Right hindlimb (tissue), 1 donor: ENCODE results near the gene ZACN.

Experiments used
- DNase-seq: peaks from one replicate; pipeline ENCODE4 v3.0.0-alpha.2; 2018

ZACN gene

DNA sequence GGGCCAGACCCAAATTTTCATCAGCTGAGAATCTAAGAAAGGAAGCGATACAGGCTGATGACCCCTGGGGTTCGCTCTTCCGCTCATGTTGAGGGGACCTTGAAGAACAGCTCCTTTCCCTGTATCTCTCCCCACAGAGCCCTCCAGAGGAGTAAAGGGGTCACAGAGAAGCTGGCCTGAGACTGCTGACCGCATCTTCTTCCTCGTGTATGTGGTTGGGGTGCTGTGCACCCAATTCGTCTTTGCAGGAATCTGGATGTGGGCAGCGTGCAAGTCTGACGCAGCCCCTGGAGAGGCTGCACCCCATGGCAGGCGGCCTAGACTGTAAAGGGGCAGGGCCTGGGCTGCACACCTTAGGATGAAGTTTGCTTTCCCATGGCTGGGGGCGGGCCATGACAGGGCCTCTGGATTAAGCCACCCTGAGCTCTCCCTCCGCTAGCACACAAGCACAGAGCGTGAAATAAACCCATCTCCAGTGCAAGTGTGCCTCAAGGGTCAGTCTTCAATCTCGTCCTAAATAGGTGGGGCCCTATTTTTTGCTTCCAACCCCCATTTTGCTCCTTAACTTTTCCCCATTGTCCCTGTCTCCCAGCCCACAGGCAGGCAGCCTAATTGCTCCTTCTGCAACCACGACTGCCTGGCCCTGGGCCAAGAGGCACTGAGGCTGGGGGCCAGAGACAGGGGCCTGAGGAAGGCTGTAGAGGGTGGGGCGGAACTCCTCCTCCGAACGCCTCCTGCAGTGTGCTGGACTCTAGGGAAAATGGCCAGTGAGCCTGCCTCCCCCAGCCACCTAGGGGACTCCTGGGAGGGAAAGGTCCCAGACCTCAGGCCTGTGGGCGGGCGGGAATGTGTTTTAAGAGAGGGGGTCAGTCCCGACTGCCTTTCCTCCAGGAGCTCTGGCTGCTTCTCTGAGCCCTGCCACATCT lies 3.6 kb downstream of the ZACN start:
- DNase-seq = peak; percentile 54

DNA sequence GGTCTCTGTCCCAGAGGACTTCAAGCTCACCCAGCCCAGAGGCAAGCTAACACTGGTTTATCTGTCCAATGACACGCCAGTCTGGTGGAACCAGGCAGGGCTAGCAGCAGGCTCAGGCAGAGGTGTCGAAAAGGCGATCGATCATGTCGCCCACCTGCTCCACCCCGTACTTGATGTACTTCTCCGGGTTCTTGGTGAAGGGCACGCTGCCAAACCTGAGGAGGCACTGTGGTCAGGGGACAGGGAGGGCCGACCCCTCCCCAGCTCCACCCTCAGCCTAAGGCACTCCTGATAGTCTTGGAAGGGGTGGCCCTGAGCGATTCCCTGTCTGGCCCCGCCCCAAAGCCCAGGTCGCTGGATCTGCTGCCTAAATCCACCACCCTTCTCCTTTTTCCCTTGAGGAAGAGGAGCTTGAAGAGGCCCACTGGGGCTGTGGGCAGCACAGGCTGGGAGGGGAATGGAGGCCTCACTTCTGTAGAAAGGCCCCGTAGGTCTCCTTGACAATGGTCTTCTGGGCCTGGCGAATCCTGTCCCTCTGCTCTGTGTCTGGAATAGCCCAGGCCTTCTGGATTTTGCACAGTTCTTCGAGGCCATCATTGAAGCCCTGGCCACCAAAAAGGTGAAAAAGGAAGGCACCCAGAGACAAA lies 4.7 kb downstream of the ZACN start:
- no peak for DNase-seq

DNA sequence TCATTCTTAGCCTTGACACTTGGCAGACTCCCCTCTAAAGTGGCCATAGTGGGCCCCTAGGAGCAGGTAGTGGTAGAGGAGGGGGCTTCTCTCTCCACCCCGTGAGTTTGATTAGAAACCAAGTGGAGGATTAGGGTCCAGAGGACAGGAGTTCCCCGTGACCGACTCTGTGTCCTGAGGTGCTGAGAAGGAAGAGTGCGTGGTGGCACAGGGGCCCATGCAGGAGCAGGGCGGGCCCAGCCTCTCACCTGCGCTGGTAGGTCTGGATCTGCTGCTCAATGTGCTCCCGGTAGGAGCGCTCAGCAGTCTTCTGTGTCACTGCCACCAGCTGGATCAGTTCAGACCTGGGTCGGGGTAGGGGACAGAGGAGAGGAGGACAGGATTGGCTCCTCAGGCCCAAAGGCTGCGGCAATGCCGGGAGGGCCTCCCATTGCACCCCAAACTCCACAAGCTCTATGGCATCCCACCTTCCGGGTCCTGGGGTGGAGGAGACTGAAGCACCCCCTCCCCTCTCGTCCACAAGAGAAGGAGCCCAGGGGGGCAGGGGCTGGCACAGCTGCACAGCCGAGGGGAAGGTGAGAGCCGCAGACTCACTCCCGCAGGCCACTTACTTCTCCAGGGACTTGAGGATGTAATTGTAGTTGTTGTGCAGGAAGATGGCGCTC lies 6.2 kb downstream of the ZACN start:
- DNase-seq = no peak

DNA sequence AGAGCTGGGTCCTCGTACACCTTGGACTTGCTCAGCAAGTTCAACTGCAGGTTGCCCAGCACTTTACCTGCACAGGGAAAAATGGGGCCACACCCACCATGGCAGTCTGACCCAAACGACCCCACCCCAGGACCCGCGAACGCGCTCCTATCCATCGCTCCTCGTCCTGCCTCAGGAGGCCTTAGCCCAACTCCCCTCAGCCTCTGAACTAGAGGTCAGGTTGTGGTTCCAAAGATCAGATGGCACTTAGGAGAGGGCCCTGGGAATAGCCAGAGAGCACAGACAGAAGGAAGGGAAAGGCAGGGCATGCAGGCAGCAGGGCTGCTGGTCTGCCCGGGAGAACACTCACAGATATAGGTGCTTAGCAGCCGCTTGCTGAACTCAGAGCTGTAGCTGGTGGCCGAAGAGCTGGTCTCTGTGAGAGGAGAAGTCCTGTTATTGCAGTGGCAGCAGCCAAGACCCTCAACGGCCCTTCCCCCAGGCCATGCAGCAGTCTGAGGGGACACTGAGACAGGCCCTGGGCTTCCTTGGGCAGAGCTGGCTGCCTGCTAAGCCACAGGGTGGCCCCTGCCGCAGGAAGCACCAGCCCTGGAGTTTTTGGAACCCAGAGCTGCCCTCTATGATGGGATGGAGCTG lies 6.9 kb downstream of the ZACN start:
- DNase-seq = no peak

DNA sequence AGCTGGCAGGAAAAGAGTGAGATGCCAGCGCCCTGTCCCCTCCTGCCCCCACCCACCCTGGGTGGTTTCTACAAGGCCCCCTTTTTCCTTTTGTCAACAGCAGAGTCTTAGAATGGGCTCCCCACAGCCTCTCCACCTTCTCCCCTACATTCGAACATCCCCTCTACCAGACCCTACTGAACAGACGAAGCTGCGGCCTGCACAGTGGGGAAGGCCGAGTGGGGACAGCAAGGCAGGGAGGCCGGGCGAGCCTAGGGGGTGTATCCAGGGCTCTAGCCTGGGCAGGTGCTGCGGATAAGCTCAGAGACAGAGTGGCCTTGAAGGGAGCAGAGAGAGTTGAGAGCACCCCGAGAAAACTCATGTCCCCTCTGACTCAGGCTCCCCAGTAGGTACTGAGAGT lies 7.4 kb downstream of the ZACN start:
- DNase-seq = no peak

DNA sequence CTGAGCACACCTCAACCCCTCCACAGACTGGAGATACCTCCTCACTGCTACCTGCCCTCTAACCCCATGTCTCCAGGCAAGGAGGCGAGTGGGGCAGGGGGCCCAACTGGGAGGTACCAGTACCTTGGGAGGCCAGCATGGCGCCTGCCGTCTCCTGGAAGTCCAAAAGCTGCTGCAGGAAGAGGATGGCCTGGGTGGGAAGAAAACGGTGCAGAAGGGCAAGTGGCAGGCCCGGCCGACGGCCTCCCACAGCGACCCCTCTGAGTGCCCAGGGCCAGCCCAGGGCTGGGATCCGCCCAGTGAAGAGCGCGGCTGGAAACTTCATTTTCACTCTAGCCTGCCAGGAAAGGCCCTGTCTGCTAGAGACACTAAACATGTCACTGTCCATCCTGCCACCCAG lies 8.5 kb downstream of the ZACN start:
- peak; percentile 10 for DNase-seq

DNA sequence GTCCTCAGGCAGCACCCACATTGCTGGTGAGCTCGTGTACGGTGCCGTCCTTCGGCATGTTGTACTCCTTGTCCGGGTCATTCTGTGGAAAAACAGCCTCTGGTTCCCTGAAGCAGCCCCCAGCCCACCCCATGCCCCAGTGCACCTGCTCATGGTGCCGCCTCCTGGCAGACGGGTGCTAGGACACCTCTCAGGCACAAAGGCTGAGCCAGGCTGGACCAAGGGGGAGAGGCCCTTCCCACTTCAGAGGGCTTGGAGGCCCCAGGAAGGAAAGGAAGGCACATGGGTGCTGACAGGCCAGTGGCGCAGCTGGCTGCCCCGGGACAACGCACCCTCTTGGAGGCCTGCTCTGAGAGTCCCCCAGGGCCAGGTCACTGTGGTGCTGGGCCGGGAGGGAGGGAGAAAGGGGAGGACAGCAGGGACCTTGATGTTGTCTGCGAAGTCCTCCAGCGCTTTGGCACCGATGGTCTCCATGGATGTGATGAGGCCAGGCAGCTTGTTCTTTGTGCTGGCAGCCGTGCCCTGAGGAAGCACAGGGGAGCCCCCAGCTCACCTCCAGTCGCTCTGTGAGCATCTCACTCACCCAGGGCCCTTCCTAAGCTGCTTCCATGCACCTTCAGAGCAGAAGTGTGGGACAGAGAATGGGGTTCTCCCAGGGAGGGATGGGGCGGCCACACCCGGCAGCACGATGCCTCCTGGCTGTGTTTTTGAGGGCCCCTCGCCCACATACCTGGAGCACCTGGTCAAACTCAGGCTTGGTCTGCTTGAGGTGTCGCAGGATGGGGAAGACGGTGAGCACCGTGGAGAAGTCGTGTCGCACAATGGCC lies 9.3 kb downstream of the ZACN start:
- no peak for DNase-seq

DNA sequence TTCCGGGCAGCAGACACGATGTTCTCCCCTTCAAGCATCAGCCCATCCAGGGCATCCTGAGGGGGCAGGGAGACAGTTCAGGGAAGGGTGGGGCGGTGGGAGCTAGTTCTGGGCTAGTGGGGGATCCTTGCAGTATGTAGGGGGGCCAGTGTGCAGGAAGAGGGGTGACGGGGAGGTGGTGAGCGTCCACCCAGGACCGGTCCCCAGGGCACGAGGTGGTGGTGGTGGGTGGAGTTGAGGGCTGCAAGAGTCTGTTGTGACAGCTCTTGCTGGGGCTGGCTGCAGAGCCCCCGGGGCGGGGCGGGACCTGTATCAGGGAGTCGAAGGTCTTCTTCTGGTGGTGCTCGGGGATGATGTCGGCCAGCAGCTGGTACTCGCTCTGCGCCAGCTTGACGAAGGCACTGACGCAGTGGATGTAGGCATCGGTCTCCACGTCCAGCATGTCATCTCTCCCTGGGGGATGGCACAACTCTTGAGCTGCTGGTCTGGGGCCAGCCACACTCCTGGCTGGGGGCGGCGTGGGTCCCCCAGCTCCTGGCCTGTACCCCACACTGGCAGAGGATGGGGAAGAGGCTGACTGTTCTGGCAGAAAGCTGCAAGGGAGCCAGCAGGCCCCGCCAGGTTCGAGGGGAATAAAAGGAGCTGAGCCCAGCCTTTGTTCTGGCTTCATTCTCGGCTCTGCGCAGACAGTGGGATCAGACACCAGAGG lies 10.0 kb downstream of the ZACN start:
- DNase-seq = no peak

DNA sequence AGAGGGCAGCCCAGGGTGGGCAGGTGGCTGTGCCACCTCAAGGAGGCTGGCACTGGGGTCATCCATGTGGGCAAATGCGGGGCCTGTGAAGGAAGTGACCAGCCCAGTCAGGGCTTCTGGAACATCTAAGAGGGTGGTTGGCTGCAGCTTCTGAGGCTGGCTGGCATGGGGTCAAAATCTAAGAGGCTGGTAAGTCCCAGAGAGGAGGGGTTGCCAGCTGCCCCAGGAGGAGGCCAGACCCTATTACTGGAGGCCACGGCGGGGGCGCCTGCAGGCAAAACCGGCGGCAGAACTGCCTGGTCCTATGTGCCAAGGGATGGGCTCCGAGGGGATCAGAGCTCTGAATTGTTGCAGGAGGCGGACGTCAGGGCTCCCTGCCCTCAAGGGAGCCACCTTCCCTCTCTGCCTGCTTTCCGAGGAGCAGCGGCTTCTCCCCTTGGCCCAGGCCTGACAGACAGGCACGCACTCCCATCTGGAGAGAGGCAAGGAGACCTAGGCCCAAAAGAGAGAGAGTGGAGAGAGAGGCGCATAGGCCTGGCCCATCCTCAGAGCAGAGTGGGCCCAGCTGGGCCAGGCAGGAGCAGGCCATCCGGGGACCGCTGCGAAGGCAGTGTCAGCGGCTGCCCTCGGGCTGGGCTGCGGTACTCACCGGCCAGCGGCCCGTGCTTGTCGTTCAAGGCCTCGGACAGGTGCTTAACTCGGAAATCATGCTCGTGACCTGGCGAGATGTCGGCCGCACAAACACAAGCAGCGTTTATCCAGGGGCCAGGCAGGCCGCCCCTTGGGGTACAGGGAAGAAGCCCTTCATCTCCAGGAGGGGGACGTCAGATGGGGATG lies 10.9 kb downstream of the ZACN start:
- DNase-seq = no peak

DNA sequence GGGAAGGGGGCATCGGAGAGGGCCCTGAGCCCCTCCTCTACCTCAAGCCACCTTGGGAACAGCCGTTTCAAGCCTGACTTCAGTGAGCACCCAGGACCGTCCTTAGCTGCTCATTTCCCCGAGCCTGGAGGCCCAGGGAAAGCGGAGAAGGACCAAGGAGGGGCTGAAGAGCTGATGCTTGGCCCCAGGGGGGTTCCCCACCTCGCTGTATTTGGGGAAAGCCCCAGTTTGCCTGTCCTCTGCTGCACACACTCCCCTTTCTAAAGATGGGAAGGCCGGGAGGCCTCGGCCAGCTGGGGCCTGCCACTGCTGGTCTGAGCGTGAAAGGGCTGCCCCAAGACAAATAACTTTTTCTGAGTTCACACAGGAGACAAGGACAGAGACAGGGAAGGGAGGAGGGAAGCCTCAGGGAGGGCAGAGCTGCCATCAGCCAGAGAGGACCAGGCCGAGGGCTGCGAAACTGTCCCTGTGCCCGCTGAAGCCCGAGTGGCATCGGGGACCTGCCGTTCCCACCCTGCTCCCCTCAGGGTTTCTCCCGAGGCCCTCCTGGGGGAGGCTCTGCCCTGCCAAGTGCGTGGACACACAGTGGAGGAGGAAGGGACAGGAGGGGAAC lies 11.6 kb downstream of the ZACN start:
- peak; percentile 11 for DNase-seq

DNA sequence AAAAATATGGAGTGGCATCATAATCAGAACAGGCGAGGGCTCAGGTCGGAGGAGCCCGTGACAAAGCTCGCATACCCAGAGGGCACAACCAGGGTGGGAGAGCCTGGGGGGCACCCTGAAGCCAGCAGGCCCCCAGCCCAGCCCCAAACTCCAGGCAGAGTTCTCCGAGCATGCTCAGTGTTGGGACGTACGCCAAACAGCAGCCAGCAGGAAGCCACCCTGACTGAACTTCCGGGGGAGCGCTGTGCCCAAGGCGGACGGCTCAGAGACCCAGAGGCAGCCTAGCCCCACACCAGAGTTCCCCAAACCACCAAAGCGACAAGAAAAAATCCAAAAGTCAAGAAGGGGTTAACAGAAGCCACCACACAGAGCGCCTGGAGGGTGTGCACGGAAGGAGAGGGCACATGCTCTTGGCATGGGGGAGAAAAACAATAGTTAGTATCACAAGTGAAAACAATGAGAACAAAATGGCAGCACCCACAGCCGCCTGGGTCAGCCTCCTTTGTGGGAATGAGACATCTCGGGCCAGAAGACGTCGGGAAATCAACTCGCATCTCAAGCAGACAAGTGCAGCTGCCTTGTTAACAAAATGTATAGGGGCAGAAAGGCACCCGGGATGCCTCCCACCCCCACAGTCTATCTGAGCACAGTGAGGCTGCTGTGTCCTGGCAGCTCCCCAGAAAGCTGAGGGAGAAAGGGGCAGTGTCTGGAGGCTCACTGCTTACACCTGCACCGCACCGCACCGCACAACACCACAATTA lies 12.7 kb downstream of the ZACN start:
- no peak for DNase-seq

DNA sequence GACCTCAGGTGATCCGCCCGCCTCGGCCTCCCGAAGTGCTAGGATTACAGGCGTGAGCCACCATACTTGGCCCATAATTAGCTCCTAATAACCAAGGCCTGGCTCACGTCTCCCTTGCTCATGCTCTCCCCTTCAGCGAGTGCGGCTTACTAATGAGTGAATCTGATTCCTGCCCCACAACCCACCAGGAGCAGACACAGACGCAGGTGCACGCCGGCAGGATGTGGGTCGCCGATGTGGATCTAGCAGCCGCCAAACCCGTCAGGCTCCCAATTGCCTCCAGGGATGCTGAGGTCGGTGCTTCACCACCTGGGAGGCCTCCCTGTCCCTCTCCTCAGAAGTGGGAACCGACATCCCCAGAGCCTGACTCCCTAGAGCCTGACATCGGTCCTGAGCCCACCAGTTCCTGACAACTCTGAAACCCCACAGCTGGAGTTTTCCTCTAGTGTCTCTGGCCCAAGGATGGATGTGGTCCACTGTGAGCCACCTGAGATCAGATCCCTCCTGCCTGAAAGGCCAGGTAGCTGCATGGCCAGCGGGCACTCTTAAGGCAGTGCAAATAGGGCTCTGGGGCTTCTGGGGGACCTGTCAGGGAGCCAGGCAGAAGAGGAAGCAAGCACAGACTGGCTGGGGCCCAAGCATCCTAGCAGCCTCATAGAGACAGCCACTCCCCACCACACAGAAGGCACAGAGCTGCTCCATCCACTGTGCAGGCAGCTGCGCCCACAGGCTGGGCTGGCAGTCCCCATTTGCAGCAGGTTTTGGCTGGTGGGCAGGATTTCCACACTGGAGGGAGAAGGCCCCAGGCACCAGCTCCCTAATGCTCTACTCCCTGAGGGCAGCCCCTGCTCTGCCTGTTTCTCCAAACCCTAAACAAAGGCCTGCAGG lies 13.8 kb downstream of the ZACN start:
- no peak for DNase-seq

DNA sequence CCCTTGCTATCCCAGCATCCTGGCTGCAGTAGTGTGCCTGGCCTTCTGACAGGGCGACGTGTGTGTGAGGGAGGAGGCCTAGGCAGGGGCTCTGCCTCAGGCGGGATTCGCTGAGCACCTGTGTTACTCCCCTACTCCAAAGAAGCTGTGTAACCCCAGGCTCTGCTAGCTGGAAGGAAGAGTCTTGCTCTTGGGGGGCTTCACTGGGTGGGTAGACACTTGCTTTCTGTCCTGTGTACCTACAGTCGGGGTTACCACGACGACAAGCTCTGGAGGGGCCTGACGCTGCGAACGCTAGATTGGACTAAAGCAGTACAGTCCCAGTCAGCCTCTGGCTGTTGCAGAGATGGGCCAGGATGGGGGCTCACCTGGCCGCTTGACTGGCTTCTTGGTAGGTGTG lies 15.1 kb downstream of the ZACN start:
- peak; percentile 12 for DNase-seq

DNA sequence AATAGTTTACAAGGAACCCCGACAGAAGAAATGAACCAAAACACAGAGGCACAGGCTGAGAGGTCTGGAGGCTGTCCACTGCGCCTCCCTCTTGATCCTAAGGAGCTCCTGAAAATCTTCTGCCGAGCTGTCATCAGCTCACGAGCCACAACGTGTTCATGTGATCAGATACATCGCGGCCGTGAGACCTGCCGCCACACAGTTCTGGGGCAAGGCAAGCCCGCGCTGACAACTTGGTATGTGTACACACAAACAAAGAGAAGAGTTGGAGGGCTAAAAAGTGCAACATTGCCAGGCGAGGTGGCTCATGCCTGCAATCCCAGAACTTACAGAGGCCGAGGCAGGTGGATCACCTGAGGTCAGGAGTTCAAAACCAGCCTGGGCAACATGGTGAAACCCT lies 17.0 kb downstream of the ZACN start:
- no peak for DNase-seq

DNA sequence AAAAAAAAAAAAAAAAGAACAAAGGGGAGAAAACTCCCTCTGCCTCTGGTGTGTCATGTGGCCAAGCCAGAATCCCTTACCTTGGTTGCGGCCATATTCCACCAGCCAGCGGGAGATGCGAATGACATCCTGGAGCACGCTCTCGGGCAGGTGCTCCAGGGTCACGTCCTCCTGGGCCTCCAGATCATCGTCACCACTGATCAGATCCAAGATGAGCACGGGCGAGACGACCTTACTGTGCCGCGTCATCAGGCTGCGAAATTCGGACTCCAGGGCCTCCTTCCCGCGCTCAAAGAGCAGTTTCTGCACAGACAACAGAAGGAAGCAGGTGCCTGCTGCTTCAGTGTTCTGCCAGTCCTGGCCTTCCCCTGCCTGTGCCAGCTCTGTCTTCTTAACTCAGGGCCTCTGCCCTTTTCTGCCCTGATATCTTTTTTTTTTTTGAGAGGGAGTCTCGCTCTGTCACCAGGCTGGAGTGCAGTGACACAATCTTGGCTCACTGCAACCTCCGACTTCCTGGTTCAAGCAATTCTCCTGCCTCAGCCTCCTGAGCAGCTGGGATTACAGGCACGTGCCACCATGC lies 18.8 kb downstream of the ZACN start:
- DNase-seq = peak; percentile 9

DNA sequence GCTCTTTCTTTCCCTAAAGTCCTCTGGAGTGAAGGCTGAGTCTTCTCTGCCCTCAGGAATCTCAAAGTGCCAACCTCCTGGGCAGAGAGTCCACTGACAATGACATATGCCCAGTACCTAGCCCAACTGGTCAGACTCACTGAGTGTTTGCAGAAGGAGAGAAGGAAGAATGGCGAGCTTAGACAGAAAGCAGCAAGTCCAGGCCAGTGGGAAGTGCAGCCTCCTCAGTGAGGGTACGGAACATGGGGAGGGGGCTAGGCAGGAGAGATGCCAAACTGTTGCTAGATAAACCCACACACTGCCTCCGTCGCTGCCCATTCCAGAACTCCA lies 23.9 kb downstream of the ZACN start:
- DNase-seq = no peak

DNA sequence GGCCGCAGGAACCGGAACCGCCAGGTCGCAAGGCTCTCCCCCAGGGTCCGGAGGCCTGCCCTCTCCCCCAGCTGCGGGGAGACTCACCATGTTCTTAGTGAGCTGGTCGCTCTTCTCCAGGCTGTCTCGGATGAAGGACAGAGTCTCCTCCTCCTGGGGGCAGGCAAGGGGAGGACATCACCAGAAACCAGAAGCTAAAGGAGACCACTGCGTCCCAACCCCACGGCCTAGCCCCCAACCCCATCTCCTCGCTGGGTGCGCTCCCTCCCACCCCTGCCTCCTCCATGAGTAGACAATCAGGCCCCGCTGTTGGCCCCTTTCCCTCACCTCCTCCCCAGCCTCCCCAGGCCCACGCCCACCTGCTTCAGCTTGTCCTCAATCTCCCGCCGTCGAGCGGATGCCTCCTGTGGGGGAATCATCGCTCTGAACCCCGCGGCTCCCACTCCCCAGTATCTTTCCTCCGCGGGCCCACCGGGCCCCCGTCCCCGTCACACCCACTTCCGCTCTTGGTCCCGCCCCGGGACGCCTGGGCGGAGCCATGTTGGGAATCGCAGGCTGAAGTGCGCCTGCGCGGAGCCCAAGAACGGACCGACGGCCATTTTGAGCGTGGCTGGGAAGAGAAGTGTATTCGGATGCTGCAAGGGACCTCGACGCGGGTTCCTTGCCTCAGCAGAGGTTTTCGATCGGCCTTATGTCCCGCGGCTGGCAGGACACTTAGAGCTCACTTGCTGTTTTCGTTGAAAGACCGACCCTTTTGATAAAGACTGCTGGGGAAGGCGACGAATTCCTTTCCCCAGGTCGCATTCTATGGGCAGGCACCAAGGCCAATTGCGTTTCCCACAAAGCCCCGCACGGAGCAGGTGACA lies 24.5 kb downstream of the ZACN start, which contains the start of gene EXOC7:
Gene EXOC7 (minus strand): TSS at position 514 of the 866 bp plus-strand sequence. CDS start 95 bp downstream, at position 419.
- DNase-seq = peak; percentile 95
